Measurements from ENCODE around the gene SNRPD1. TPM values are rescaled to one million over a fixed set of nuclear protein-coding genes. Genes with fewer than 3 reads are reported as not detected.

The SNRPD1 gene
- total and polyA plus RNA-seq, 2 of the 8 experiments (the other 6 are each of a cell fraction or from before 2014, with no cell fraction given): 59.6 to 180 TPM

DNA sequence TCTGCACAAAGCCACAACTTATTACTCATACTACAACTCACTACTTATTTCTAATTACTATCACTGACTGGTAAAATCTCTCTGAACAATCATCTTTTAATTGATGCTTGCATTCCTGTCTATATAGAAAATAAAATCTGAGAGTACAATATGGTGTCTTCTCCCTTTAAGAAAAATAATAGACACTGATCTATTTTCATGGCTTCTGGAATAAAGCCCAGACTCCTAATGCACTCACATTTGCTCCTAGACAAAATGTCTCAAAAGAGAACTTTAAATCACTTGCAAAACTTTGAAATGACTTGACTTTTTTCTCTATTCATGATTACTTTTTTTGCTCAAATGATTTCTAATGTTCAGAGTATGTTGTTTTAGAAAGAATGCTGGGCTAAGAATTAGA is 40.3 kb upstream of the SNRPD1 start (continued):
- TF ChIP-seq BCL11A (IDR thresholded peaks at IDR 0.05; ENCODE audit: low read depth in 2 of 2, low read length in 2 of 2) (no peak), POLR2A (IDR thresholded peaks at IDR 0.05; ENCODE audit: control extremely low read depth in 1 of 2, low read depth in 2 of 2, low read length in 2 of 2) (no peak), TBP (IDR thresholded peaks at IDR 0.05; ENCODE audit: low read depth, low read length) (no peak), YY1 (IDR thresholded peaks at IDR 0.05; ENCODE audit: low read depth, low read length) (no peak), SAP30 (IDR thresholded peaks at IDR 0.05; ENCODE audit: insufficient read depth, insufficient replicate concordance, low read length) (no peak)

Data from H1 (cell line).